Neuronal stem cell (in vitro differentiated cells): ENCODE data around the gene HOXD3.

ENCODE experiments used
- DNase-seq: peaks from one replicate; pipeline ENCODE4 v3.0.0-alpha.2; 2013; ENCODE audit warnings: low spot score
- H2AFZ ChIP-seq: one replicate; pipeline ENCODE4 v1.6.1; 2013; ENCODE audit warnings: mild to moderate bottlenecking, low read length, inconsistent platforms
- H2AK5ac ChIP-seq: 2 replicates; pipeline ENCODE4 v1.6.1; 2013; ENCODE audit warnings: low read depth, mild to moderate bottlenecking, inconsistent platforms, low read length, moderate library complexity, mixed read lengths
- H2BK120ac ChIP-seq: 2 replicates; pipeline ENCODE4 v1.6.1; 2013; ENCODE audit warnings: low read depth, mild to moderate bottlenecking, inconsistent platforms, low read length, moderate library complexity, mixed read lengths
- H2BK12ac ChIP-seq: one replicate; pipeline ENCODE4 v1.6.1; 2013; ENCODE audit warnings: low read length, inconsistent platforms
- H2BK15ac ChIP-seq: 2 replicates; pipeline ENCODE4 v1.6.1; 2013; ENCODE audit warnings: mild to moderate bottlenecking, low read length, inconsistent platforms, mixed read lengths
- H2BK5ac ChIP-seq: one replicate; pipeline ENCODE4 v1.6.1; 2013; ENCODE audit warnings: inconsistent platforms, mild to moderate bottlenecking, low read length, moderate library complexity
- H3K14ac ChIP-seq: one replicate; pipeline ENCODE4 v1.6.1; 2013; ENCODE audit warnings: low read length, inconsistent platforms
- H3K18ac ChIP-seq: 2 replicates; pipeline ENCODE4 v1.6.1; 2013; ENCODE audit warnings: low read length, inconsistent platforms
- H3K23ac ChIP-seq: 2 replicates; pipeline ENCODE4 v1.6.1; 2013; ENCODE audit warnings: low read depth, mild to moderate bottlenecking, mixed read lengths, low read length, inconsistent platforms; ENCODE audit not compliant: poor library complexity
- H3K27ac ChIP-seq: replicated peaks from 3 replicates; pipeline ENCODE4 v1.5.1; 2013; ENCODE audit warnings: low read length, inconsistent platforms
- H3K27me3 ChIP-seq, 3 experiments: 2 replicates each; pipeline ENCODE4 v1.6.1; 2013; ENCODE audit warnings: low read length in 3 of 3, mild to moderate bottlenecking in 2 of 3, inconsistent platforms in 1 of 3, low read depth in 1 of 3, mixed read lengths in 1 of 3, moderate library complexity in 1 of 3; ENCODE audit not compliant: control insufficient read depth in 3 of 3, insufficient read depth in 3 of 3
- H3K36me3 ChIP-seq, 2 donors: replicated peaks in 1 of 2; 2 replicates each; pipeline ENCODE4 v1.6.1; 2013; ENCODE audit warnings: low read length in 2 of 2; ENCODE audit not compliant: control insufficient read depth in 2 of 2, insufficient read depth in 2 of 2
- H3K4ac ChIP-seq: 2 replicates; pipeline ENCODE4 v1.6.1; 2013; ENCODE audit warnings: inconsistent platforms, mild to moderate bottlenecking, low read length, moderate library complexity
- H3K4me1 ChIP-seq, 2 donors: 1 replicate in 1 of 2; 2 replicates in 1 of 2; pipeline ENCODE4 v1.6.1; 2013; ENCODE audit warnings: low read length in 2 of 2, low read depth in 1 of 2; ENCODE audit not compliant: control insufficient read depth in 2 of 2, insufficient read depth in 1 of 2
- H3K4me2 ChIP-seq: one replicate; pipeline ENCODE4 v1.6.1; 2013; ENCODE audit warnings: mild to moderate bottlenecking, low read length, inconsistent platforms; ENCODE audit not compliant: insufficient read depth, poor library complexity, severe bottlenecking
- H3K4me3 ChIP-seq, 2 donors: 2 replicates each; pipeline ENCODE4 v1.5.1; 2013; ENCODE audit warnings: low read length in 2 of 2, mild to moderate bottlenecking in 2 of 2, inconsistent platforms in 1 of 2, moderate library complexity in 1 of 2
- H3K79me1 ChIP-seq: one replicate; pipeline ENCODE4 v1.6.1; 2013; ENCODE audit warnings: low read depth, mild to moderate bottlenecking, inconsistent platforms, low read length, moderate library complexity
- H3K9ac ChIP-seq: one replicate; pipeline ENCODE4 v1.6.1; 2013; ENCODE audit warnings: mild to moderate bottlenecking, low read depth, low read length, inconsistent platforms; ENCODE audit not compliant: poor library complexity
- H3K9me3 ChIP-seq, 2 donors: replicated peaks in 1 of 2; 2 replicates each; pipeline versions ENCODE3 to v1.6.1; 2013; ENCODE audit warnings: low read length in 2 of 2, mild to moderate bottlenecking in 2 of 2, inconsistent platforms in 1 of 2, low read depth in 1 of 2, mixed read lengths in 1 of 2, moderate library complexity in 1 of 2; ENCODE audit not compliant: control insufficient read depth in 2 of 2, insufficient read depth in 1 of 2
- H4K8ac ChIP-seq: one replicate; pipeline ENCODE4 v1.6.1; 2013; ENCODE audit warnings: low read depth, mild to moderate bottlenecking, inconsistent platforms, low read length, moderate library complexity
- H4K91ac ChIP-seq: one replicate; pipeline ENCODE4 v1.6.1; 2013; ENCODE audit warnings: low read length, low read depth, mild to moderate bottlenecking, inconsistent platforms; ENCODE audit not compliant: poor library complexity
- WGBS, 2 donors: extraction: QIAGEN DNeasy Blood & Tissue Kit; methylation state at CpG; one replicate each; pipeline ENCODE4 v1.1.7; 2013; ENCODE audit warnings: missing lambda C conversion rate in 2 of 2, mixed read lengths in 1 of 2; ENCODE audit not compliant: insufficient read length in 2 of 2, insufficient replicate concordance in 1 of 2; ENCODE audit errors: extremely low coverage in 2 of 2; 5-methylcytosine and 5-hydroxymethylcytosine counted together

The HOXD3 gene

DNA sequence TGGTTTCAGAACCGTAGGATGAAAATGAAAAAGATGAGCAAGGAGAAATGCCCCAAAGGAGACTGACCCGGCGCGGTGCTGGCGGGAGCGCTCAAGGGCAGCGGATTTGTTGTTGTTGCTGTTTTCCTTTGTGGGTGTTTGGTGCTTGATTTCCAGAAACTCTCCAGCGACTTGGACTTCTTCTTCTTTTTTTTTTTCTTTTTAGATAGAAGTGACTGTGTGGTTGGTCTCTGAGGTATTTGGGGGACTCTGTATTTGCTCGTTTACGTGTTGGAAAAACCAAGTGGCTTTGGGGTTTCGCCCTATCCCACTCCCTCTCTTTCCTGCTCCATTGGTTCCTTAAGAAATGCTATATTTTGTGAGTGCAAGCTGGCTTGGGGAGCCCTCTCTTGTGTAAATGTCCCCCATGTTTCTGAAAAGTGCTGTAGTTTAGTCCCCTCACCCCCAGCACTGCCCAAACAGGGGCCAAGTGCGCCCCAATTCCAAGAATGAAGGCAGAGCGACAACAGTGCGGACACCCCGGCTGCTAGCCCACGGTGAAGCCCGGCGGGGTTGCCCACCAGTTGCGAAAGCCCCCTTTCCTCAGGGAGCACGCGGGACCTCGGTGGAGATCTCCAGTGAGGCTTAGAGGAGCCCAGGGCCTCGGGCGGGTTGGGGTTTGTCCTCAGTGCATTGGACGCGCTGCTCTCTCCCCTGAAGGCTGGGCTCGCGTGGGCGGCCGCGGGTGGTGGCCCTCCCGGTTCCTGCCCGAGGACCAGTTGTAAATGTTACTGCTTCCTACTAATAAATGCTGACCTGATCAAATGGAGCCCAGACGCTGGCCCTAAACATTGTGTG, 32.8 kb upstream of the HOXD3 start:
- H3K4me3 ChIP-seq = no peak overlapping the region
- no peak overlapping the region for H3K27ac ChIP-seq
- H2BK120ac ChIP-seq = no peak overlapping the region
- no peaks in the 10 kb centered on the region for H3K36me3 ChIP-seq
- H3K14ac ChIP-seq = no peak overlapping the region
- H3K4me2 ChIP-seq = no peak overlapping the region
- no peak overlapping the region for H2BK5ac ChIP-seq
- peak overlapping the region; percentile 26 for H3K23ac ChIP-seq
- H2AFZ ChIP-seq = no peak overlapping the region
- H3K4ac ChIP-seq = no peak overlapping the region
- H3K18ac ChIP-seq = no peak overlapping the region
- no peak overlapping the region for H4K8ac ChIP-seq
- no peaks in the 10 kb centered on the region for H3K9me3 ChIP-seq
- no CpG with 5 or more reads among the region's 34 CpGs for WGBS, 2 donors
- H3K27me3 ChIP-seq = peaks cover 67 to 100% (median 93%) of the 10 kb centered on the region in 3 experiments
- no peak overlapping the region for H4K91ac ChIP-seq
- DNase-seq = no peak
- H3K9ac ChIP-seq = no peak overlapping the region
- no peak overlapping the region for H2AK5ac ChIP-seq
- H2BK12ac ChIP-seq = no peak overlapping the region
- no peaks in the 10 kb centered on the region for H3K79me1 ChIP-seq
- no peak overlapping the region for H2BK15ac ChIP-seq
- H3K4me1 ChIP-seq = peaks cover 0 to 5% of the 10 kb centered on the region in 2 donors

DNA sequence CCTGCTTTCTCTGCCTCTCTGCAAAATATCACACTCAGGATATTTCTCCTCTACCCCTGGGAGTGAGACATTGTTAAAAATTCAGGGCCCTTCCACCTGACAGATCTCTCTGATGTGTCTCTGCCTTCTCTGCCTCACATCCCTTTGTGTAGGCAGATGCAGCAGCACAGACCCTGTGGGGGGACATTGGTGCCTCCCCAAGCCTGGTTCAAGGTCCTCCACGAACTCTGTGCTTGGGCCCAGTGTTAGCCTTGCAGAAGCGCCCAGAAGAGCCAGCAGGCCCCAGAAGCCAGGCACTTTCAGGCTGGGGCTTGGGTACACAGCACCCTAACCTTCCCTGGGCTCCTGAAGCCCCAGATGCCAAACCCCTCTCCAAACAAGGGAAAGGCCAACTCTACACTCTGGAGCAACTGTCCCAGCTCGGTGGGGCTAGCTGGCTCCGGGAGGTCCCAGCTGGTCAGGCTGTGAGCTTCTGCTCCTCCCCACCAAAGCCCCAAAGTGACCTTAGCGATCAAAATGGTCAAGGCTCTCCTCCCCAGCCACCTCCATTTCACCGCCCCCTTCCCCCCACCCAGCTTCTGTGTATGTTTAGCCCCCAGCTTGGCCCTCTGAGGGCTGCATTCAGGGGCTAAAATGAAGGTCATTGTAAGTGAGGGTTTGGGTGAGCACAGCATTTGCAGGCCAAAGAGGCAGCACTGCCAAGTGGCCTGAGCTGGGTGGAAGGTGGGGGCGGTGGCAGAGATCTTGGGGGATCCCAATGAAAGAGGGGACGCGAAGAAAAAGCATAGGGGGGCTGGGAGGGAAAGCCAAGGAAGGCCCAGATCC, 31.9 kb upstream of the HOXD3 start:
- H2BK120ac ChIP-seq = no peak overlapping the region

DNA sequence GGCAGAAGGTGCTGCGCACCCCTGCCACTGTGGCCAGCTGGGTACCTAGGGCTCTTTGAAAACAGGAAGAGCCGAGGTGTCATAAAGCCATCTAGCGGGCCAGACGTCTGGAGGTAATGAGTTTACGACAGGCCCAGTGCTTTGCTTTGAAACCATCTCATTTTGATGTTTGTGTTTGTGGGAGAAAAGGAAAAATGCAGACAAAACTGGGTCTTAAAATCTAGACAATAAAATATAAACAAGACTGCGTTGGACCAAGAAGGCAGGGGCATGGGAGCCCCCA, 31.4 kb upstream of the HOXD3 start:
- peaks cover 0 to 5% of the 10 kb centered on the region in 2 donors for H3K4me1 ChIP-seq
- no peak overlapping the region for H2BK5ac ChIP-seq
- no CpG with 5 or more reads among the region's 6 CpGs for WGBS, 2 donors
- no peak overlapping the region for H2AFZ ChIP-seq
- H2BK120ac ChIP-seq = no peak overlapping the region
- no peak overlapping the region for H3K4me2 ChIP-seq
- no peak overlapping the region for H2AK5ac ChIP-seq
- H3K9ac ChIP-seq = no peak overlapping the region
- H2BK15ac ChIP-seq = no peak overlapping the region
- no peaks in the 10 kb centered on the region for H3K79me1 ChIP-seq
- no peak overlapping the region for H2BK12ac ChIP-seq
- H4K91ac ChIP-seq = no peak overlapping the region
- H3K27me3 ChIP-seq = peaks cover 65 to 98% (median 93%) of the 10 kb centered on the region in 3 experiments
- H3K27ac ChIP-seq = no peak overlapping the region
- H4K8ac ChIP-seq = no peak overlapping the region
- DNase-seq = no peak
- no peak overlapping the region for H3K4me3 ChIP-seq
- H3K14ac ChIP-seq = no peak overlapping the region
- H3K18ac ChIP-seq = no peak overlapping the region
- H3K9me3 ChIP-seq = no peaks in the 10 kb centered on the region
- no peaks in the 10 kb centered on the region for H3K36me3 ChIP-seq
- H3K23ac ChIP-seq = no peak overlapping the region
- H3K4ac ChIP-seq = no peak overlapping the region

More for the DNA sequence above, 31.9 kb upstream of the HOXD3 start:
- Histone ChIP-seq H2BK5ac (no peak overlapping the region), H2AK5ac (no peak overlapping the region), H3K9me3 (no peaks in the 10 kb centered on the region), H3K18ac (no peak overlapping the region), H3K9ac (no peak overlapping the region), H3K4me3 (no peak overlapping the region), H3K4me1 (peaks cover 0 to 5% of the 10 kb centered on the region in 2 donors), H4K8ac (no peak overlapping the region), H3K27me3 (peaks cover 67 to 98% (median 93%) of the 10 kb centered on the region in 3 experiments), H2BK12ac (no peak overlapping the region), H4K91ac (no peak overlapping the region), H3K23ac (no peak overlapping the region), H3K14ac (peak overlapping the region; percentile 6), H2AFZ (no peak overlapping the region), H2BK15ac (no peak overlapping the region), H3K4me2 (peak overlapping the region; percentile 4), H3K27ac (no peak overlapping the region), H3K4ac (no peak overlapping the region), H3K36me3 (no peaks in the 10 kb centered on the region), H3K79me1 (no peaks in the 10 kb centered on the region)
- no CpG with 5 or more reads among the region's 9 CpGs for WGBS, 2 donors
- no peak for DNase-seq
